ENCODE measurements around the gene DLGAP4. TPM values are rescaled to one million over a fixed set of nuclear protein-coding genes. Genes with fewer than 3 reads are reported as not detected.

DLGAP4 gene
- total and polyA plus RNA-seq, 2 of the 13 experiments (the other 11 are each of a cell fraction or from before 2014, with no cell fraction given) = 15.2 to 26.7 TPM

- peak; percentile 62 for TF ChIP-seq SALL1 (CRISPR knock-in tag; IDR thresholded peaks at IDR 0.05)
- no peak; the same call in 1 of the 2 replicates for TF ChIP-seq HOXA3 (CRISPR knock-in tag; IDR thresholded peaks at IDR 0.05)
- no peak for TF ChIP-seq ZIK1 (CRISPR knock-in tag; IDR thresholded peaks at IDR 0.05; ENCODE audit: borderline replicate concordance, low read depth)
- TF ChIP-seq HMG20B (CRISPR knock-in tag; conservative IDR thresholded peaks at IDR 0.05) = no peak
- TF ChIP-seq ZBTB1 (CRISPR knock-in tag; IDR thresholded peaks at IDR 0.05; ENCODE audit: borderline replicate concordance) = no peak
- TF ChIP-seq KAT2B (IDR thresholded peaks at IDR 0.05; ENCODE audit: borderline replicate concordance, low read depth, low read length) = no peak
- TF ChIP-seq EP300 (IDR thresholded peaks at IDR 0.05; ENCODE audit: low read depth in 2 of 2, low read length in 2 of 2) = no peak
- TF ChIP-seq EP300 (CRISPR knock-in tag; IDR thresholded peaks at IDR 0.05; ENCODE audit: borderline replicate concordance) = no peak
- TF ChIP-seq MED1 (CRISPR knock-in tag; IDR thresholded peaks at IDR 0.05) = 0 out of 2 replicates have a peak, but pooled peaks have one; percentile 33
- no peak for TF ChIP-seq SMAD1 (CRISPR knock-in tag; IDR thresholded peaks at IDR 0.05; ENCODE audit: borderline replicate concordance, low read depth)
- no peak for TF ChIP-seq IRF1 (CRISPR knock-in tag; IDR thresholded peaks at IDR 0.05; ENCODE audit: low read depth)
- TF ChIP-seq, protein P1, sequence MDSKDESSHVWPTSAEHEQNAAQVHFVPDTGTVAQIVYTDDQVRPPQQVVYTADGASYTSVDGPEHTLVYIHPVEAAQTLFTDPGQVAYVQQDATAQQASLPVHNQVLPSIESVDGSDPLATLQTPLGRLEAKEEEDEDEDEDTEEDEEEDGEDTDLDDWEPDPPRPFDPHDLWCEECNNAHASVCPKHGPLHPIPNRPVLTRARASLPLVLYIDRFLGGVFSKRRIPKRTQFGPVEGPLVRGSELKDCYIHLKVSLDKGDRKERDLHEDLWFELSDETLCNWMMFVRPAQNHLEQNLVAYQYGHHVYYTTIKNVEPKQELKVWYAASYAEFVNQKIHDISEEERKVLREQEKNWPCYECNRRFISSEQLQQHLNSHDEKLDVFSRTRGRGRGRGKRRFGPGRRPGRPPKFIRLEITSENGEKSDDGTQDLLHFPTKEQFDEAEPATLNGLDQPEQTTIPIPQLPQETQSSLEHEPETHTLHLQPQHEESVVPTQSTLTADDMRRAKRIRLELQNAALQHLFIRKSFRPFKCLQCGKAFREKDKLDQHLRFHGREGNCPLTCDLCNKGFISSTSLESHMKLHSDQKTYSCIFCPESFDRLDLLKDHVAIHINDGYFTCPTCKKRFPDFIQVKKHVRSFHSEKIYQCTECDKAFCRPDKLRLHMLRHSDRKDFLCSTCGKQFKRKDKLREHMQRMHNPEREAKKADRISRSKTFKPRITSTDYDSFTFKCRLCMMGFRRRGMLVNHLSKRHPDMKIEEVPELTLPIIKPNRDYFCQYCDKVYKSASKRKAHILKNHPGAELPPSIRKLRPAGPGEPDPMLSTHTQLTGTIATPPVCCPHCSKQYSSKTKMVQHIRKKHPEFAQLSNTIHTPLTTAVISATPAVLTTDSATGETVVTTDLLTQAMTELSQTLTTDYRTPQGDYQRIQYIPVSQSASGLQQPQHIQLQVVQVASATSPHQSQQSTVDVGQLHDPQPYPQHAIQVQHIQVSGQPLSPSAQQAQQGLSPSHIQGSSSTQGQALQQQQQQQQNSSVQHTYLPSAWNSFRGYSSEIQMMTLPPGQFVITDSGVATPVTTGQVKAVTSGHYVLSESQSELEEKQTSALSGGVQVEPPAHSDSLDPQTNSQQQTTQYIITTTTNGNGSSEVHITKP (CRISPR knock-in tag; IDR thresholded peaks at IDR 0.05; ENCODE audit: low read depth) = no peak
- TF ChIP-seq GPN1 (CRISPR knock-in tag; IDR thresholded peaks at IDR 0.05; ENCODE audit: borderline replicate concordance) = no peak
- TF ChIP-seq ZNF431 (CRISPR knock-in tag; IDR thresholded peaks at IDR 0.05; ENCODE audit: borderline replicate concordance, low read depth) = no peak
- no peak for TF ChIP-seq PCBP2 (optimal IDR thresholded peaks at IDR 0.05; ENCODE audit: low read depth, low read length, poor library complexity, severe bottlenecking)
- TF ChIP-seq ZSCAN21 (CRISPR knock-in tag; IDR thresholded peaks at IDR 0.05; ENCODE audit: borderline replicate concordance) = no peak
- TF ChIP-seq ZSCAN31 (CRISPR knock-in tag; IDR thresholded peaks at IDR 0.05; ENCODE audit: low read depth) = no peak
- TF ChIP-seq PRMT3 (CRISPR knock-in tag; IDR thresholded peaks at IDR 0.05; ENCODE audit: borderline replicate concordance, low read depth) = 0 out of 2 replicates have a peak, but pooled peaks have one; percentile 31
- peak; percentile 55; the same call in 1 of the 2 replicates for TF ChIP-seq PREB (CRISPR knock-in tag; IDR thresholded peaks at IDR 0.05)
- no peak for TF ChIP-seq SIX1 (CRISPR knock-in tag; IDR thresholded peaks at IDR 0.05; ENCODE audit: borderline replicate concordance)
- no peak for TF ChIP-seq NFE2L1 (CRISPR knock-in tag; IDR thresholded peaks at IDR 0.05; ENCODE audit: borderline replicate concordance)
- no peak for TF ChIP-seq TP53 (CRISPR knock-in tag; conservative IDR thresholded peaks at IDR 0.05)
- no peak for TF ChIP-seq SOX6 (IDR thresholded peaks at IDR 0.05)
- no peak for TF ChIP-seq SOX6 (CRISPR knock-in tag; IDR thresholded peaks at IDR 0.05)
- TF ChIP-seq BHLHE40 (IDR thresholded peaks at IDR 0.05; ENCODE audit: low read length) = peak; percentile 88
Measured at GRCh38 chr20:36455972-36456625, 150.0 kb downstream of the DLGAP4 start (continued).

All from HepG2 (cell line).